T47D (cell line): ENCODE measurements around the gene HEPN1.

Experiments used
- DNase-seq, 2 experiments: peaks; one replicate each; pipeline versions ENCODE4 v3.0.0 to v3.0.0-alpha.2; 2011 to 2012; ENCODE audit warnings: low read depth in 1 of 2, low spot score in 1 of 2
- JUND ChIP-seq: IDR thresholded peaks from 2 replicates; pipeline ENCODE4 v1.6.1; 2012; ENCODE audit warnings: low read depth
- in situ Hi-C: cut with HindIII; loops from 2 replicates; pipeline ENCODE4 v1.10.0; 2016; ENCODE audit warnings: low sequenced_read_pairs, low pct_unique_long_range_greater_than_20kb

Gene HEPN1

GRCh38 chr11:124920870-124921609 lies 2.0 kb downstream of the HEPN1 start:
- in situ Hi-C loops: no loop called here
- no peak for DNase-seq
- TF ChIP-seq JUND: no peak

GRCh38 chr11:124922831-124923230 lies 3.8 kb downstream of the HEPN1 start:
- no peak for DNase-seq
- in situ Hi-C loops: no loop called here
- no peak for TF ChIP-seq JUND

DNA sequence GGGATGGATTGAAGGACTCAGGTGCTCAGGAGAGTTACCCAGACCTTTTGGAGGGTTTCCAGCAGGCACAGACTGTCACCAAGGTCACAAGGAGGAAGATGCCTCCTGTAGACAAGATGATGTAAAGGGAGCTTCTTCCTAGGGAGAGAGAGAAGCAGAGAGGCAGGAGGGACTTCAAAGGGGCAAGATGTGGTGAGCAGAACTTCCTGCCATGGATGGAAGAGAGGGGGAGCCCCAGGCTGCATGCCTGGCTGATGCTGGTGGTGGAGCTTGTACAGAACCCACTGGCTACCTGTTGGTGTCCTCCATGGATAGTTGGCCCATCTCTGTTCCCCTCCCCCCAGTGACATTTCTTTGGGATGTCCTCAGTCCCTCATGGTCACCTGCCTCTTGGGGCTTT lies 4.2 kb downstream of the HEPN1 start:
- no peak for TF ChIP-seq JUND
- no peak for DNase-seq
- in situ Hi-C loops: no loop called here

GRCh38 chr11:124928942-124929665 lies 10.1 kb downstream of the HEPN1 start:
- DNase-seq: no peak
- in situ Hi-C loops: no loop called here
- no peak for TF ChIP-seq JUND

- in situ Hi-C loops: no loop called here
- no peak for DNase-seq
- TF ChIP-seq JUND: no peak
Observed at GRCh38 chr11:124930799-124931198, 11.7 kb downstream of the HEPN1 start.

DNA sequence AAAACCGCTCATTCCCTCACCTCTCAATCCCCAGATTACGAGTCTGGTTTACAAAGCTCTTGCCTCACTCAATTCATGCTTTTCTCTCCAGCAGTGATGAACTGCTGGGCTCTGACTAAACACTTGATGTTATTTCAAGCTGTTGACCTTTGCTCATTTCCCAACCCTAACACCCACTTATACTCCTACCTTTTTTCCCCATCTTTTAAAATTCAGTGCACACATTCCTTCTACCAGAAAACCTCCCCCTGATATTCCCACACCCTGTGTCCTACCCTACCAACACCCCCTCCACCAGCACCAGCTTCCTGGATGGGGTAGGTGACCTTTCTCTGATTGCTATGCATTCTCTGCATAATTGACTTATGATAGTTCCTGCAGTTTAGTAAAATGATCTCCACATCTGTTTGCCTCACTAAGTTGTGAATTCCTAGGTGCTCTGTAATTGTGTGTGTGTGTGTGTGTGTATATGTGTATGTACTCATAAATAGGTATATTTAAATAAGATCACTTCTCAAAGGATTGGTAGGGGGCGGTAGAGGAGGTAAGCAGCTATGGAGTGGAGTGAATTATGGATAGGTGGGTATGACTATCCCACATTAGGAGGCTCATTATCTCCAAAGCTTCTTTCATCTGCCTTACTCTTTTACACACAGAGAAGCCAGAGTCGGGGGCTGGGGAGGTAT lies 16.0 kb downstream of the HEPN1 start:
- no peak for DNase-seq
- TF ChIP-seq JUND: no peak
- in situ Hi-C loops: no loop called here

GRCh38 chr11:124935548-124936514 lies 16.8 kb downstream of the HEPN1 start, which contains the start of gene HEPACAM:
Gene HEPACAM (minus strand): TSS chr11:124936047. CDS start chr11:124936006, 41 bp downstream.
- DNase-seq: no peak
- in situ Hi-C loops: no loop called here
- no peak for TF ChIP-seq JUND

GRCh38 chr11:124937336-124937935 lies 18.4 kb downstream of the HEPN1 start:
- in situ Hi-C loops: no loop called here
- no peak for TF ChIP-seq JUND
- no peak for DNase-seq

DNA sequence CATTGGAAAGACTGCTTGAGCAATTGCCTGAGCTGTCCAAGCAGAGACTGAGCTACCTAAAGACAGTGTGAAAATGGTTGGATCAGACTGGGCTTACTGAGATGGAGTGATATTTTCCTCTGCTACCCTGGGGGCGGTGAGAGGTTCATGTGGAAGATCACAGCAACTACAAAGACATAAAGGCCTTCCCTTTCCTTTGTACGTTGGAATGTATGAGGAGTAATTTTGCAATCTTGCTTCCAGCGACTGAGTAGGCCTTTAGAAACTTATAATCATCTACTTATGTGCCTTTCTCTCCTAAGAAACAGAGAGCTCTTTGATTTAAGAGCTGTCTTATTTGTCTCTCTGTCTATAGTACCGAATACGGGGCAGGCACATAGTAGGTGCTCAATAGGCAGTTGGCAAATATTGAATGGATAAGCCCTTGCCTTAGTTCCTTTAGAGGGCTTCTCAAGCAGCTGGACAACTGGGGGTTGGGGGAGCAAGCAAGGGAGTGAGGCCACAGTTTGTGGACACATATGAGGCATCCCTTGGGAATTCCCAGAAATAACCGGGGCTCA lies 19.2 kb downstream of the HEPN1 start:
- DNase-seq: no peak
- in situ Hi-C loops: no loop called here
- no peak for TF ChIP-seq JUND

DNA sequence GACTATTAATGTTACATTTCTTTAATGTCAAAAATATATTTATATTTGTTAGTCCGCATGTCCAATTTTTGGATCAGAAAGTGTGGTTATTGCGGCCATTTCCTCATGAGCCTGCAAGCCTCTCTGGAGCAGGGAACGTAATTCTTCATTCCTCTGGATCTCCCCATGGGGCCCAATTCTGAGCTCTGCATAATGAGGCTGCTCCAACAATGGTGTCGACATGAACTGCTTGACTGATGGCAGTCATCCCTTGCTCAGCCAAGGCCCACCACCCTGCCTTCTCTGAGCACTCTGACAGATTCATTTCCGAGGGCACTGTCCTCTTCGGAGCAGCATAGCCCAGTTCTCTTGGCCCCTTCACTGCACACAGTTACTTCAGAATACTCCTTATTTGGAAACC lies 19.9 kb downstream of the HEPN1 start:
- in situ Hi-C loops: no loop called here
- DNase-seq: no peak
- no peak for TF ChIP-seq JUND

- DNase-seq: no peak
- in situ Hi-C loops: no loop called here
Observed at GRCh38 chr11:124941703-124942102, 22.7 kb downstream of the HEPN1 start.

More at GRCh38 chr11:124941703-124942102, 22.7 kb downstream of the HEPN1 start:
- TF ChIP-seq JUND: no peak
